NCI-H2196 treated with DMSO at 0.1 percent for 48 hours (cell line): ENCODE measurements around the gene DDX41.

Experiments used
- DNase-seq: peaks from one replicate; lab custom pipeline; 2025; ENCODE audit not compliant: unreplicated experiment; lab: John Stamatoyannopoulos, UW

Gene DDX41

DNA sequence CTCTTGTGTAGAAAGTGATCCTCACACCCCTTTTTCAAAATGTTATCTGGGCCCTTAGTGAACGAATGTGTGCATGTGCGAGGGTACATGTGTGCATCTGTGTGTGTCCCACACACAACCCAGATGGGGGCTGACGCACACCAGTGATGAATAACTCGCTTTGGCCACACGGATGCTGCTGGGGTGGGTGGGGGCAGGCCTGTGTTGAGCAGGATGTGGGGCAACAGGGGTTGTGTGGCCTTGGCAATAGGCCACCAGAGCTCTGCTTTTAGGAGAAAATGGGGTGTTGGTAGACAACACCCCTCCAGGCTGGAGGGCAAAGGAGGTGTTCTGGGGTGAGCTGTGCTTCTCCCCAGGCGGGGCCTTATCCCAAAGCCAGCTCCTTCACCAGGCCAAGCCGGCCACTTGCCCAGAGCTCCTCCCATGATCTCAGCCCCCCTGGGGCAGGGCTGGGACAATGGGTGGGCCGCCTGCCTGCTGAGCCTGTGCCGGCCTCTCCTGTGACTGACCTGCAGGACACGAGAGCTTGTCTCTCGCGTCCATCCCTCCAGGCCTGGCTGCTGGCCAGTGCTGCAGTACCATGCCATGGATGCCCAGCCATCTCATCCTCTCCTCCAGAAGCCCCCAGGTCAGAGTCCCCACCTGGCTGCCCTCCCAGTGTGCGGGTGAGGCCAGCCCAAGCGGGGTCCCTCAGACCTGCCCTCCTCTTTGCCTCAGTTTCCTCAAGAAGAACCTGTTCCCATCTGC is 45.0 kb downstream of the DDX41 start:
- no peak for DNase-seq

DNA sequence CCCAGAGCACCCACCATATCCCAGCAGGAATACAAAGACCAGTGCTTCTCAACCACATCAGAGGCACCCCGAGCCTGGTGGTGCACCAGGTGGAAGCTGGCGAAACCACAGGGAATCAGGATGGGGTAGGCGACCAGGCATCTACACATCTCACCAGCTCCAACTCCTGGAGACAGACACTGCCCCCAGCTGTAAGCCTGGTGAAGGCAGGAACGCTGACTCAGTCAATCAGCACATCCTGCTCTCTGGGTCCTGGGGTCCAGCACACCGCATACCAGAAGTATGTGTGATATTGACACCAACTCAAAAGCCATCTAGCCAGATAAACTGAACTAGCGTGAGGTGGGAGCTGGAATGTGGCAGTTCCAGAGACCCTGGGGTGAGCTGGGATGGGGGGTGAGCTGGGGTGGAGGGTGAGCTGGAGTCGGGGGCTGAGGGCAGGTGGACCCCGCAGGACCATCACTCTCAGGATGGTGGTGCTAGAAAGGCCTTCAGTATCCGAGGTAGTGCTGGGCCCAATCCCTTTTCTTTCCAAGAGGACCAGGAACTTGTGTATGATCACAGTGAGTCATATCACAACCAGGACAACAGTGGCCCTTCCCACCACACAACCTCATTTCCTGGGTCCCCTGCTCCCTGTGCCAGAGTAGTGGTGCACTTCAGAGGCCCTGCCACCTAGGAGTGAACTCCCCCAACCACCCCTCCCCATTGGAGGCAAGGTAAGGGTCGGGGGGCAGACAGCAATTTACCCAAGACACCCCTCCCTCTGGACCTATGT is 45.8 kb downstream of the DDX41 start:
- DNase-seq = no peak

DNA sequence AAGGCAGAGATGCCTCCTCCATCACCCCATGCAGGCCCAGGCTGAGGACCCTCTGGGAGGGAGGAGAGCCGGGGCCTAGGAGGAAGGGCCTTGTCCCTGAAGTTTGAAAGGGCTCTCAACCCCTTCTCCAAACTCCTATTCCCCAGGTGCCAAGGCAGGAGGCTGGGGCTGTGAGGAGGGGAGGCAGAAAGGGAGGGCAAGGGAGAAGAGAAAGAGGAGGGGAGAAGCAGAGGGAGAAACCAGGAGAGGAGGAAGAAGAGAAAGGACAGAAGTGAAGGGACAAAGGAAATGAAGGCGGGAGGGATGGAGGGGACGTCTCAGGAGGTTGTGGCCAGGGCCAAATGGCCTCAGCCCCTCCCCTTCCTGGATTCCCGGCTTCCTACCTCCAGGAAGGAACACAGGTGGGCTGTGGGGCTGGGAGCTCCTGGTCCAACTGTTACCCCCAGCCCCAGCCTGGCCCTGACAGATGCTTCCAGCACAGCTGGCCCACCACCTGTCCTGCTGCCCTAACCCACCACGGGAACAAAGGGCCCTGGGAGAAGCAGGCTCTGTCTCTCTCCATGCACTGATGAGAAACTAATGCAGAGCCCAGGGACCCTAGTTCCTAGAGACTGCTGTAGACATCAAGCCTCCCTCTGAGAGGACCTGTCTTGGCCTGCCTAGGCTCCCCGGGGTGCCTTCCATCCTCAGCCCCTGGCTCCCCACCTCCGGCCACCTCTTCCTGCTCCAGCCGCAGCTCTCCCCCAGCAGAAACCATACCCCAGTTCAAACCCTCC is 46.8 kb downstream of the DDX41 start:
- no peak for DNase-seq

DNA sequence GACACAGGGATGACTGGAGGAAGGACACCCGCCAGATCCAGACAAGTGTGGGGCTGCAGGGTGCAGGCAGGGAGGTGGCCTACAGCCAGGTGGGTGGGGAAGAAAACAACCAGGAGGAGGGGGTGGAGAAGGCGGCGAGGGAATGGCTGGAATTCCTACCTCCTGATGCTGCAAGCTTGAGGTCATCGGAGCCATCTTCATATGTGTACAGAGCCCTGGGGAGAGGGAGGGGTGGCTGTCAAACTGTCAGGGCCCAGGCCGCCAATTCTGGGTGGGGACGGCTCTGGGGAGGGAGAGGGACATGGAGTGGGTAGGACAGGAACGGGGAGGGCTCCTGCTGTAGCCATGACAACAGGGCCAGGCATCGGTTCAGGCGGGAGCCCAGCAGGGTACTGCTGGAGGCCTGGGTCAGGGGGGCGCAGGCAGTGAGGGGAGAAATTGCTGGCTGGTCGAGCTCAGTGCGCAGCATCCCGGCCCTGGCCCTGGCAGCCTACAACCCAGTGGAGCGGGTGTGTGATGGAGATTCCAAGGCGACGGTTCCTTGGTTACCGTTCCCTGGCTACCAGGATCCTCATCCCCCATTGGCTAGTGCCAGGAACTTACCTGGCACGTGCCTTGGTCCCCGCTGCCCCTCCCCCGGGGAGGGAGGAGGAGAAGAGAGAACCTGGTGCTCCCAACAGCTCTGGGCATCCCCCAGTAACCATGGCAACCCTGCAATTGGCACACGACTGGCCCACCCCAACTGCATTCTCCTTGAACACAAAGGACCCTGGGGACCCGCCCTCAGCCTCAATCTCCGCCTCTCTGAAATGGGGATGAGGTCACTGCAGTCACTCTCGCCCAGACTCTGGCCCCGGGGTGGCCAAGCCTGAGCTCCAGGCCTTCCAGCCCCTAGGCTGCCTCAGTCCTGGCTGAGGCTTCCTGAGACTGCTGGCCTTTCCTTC is 47.8 kb downstream of the DDX41 start:
- DNase-seq = peak; percentile 43

DNA sequence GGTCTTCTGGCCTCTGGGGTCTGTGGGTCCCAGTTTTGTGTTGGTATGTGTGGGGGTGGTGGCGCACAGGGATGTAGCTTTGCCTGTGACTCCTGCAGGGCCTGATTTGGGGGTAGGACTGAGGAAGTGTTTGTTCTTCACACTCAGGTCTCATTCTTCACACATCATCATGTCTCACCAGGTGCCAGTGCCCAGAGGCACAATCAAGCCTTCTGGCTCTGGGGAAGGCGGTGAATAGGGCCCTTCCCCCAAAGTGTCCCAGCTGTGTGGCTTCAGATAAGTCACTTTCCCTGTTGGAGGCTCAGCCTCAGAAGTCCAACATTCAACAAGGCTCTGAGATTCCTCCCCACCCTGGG is 48.5 kb downstream of the DDX41 start:
- DNase-seq = no peak

DNA sequence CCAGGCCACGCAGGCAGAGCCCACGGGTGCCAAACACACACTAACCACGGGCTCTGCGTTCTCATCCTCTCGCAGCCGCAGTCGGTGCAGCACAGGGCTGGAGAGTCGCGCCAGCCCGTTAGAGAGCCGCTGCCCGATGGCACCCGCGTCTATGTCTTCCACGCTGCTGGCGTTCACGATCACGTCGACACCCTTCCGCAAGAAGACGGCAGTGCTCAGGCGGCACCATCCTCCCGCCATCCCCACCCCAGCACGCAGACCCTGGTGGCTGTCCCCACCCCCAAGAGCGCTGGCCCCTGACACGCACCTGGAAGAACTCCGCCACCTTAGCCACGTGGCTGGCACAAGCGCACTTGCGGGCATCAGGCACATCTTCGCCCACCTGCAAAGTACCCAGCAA is 49.3 kb downstream of the DDX41 start:
- DNase-seq = no peak

DNA sequence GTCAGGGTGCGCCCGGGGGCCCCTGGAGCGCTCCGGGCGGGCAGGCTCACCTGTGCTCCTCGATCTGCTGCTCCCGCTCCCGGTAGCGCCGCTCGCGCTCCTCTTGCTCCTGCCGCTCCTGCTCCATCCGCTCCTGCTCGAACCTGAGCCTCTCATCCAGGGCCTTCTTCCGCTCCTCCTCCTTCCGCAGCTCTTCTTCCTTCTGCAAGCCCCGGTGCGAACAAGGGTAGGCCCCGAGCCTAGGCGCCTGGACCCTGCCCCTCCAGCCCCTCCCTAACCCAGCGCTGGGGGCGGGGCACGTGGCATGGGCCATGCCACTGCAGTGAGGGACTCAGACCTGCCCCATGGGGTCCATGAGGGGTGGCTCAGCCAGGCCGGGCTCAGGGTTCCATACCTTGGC is 49.9 kb downstream of the DDX41 start:
- no peak for DNase-seq

DNA sequence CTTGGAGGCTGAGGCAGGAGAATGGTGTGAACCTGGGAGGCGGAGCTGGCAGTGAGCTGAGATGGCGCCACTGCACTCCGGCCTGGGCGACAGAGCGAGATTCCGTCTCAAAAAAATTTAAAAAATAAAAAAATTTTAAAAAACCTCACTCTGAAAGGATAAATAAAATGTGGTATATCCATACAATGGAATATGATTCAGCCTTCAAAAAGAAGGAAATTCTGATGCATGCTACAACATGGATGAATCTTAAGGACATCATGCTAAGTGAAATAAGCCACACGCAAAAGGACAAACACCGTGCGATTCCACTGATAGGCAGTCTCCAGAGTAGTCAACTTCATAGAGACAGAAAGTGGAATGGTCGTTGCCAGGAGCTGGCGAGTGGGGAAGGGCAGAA is 51.7 kb downstream of the DDX41 start:
- DNase-seq = no peak

DNA sequence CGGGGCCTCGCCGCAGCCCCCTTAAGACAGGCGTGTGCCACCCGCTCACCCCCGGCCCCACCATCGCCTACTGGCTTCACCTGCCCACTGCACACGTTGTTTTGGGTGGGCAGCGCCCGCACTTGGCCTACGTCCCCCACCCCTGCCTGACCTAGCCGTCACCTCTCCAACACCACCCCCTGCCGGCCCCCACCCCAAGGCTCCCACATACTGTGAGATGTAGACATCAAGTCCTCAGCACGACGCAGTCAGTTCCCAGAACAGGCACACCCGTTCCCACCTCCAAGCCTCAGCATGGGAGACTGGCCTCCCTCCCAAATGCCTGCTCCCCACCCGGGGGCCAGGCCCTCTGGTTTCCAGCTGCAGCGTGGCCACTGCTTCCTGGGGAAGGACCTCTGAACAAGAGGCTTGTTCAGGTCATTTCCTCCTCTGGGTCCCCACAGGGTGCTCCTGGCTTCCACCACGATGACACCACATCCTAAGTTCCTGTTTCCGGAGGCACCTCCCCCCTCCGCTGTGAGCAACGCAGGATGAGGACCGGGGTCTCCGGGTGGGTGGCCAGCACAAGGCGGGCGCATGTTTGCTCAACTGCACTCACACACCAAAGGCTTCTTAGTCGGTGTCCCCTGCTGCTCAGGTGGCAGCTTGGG is 54.6 kb downstream of the DDX41 start:
- no peak for DNase-seq
